Osteoblast (primary cell): Measurements from ENCODE around the gene CACNA1H. TPM values are rescaled to one million over a fixed set of nuclear protein-coding genes. Genes with fewer than 3 reads are reported as not detected.

Source experiments
- DNase-seq: peaks from one replicate; pipeline ENCODE4 v3.0.0; 2011; ENCODE audit warnings: low spot score, mixed read lengths; ENCODE audit not compliant: insufficient read length; ENCODE audit errors: missing footprints
- H2AFZ ChIP-seq: 2 replicates; pipeline ENCODE4 v1.6.0; 2011; ENCODE audit warnings: mild to moderate bottlenecking, low read length
- H3K27ac ChIP-seq: 2 replicates; pipeline ENCODE4 v1.5.1; 2011; ENCODE audit warnings: mild to moderate bottlenecking, low read depth, low read length, moderate library complexity
- H3K27me3 ChIP-seq: 2 replicates; pipeline ENCODE4 v1.6.0; 2012; ENCODE audit warnings: mild to moderate bottlenecking, control low read depth, inconsistent platforms, low read length, moderate library complexity; ENCODE audit not compliant: insufficient read depth
- H3K36me3 ChIP-seq: 2 replicates; pipeline ENCODE4 v1.5.1; 2011; ENCODE audit warnings: mild to moderate bottlenecking, low read length, control low read depth, moderate library complexity; ENCODE audit not compliant: insufficient read depth
- H3K4me1 ChIP-seq: 2 replicates; pipeline ENCODE4 v1.5.1; 2011; ENCODE audit warnings: mild to moderate bottlenecking, low read length, control low read depth, moderate library complexity; ENCODE audit not compliant: insufficient read depth
- H3K4me2 ChIP-seq: 2 replicates; pipeline ENCODE4 v1.6.0; 2011; ENCODE audit warnings: mild to moderate bottlenecking, low read length; ENCODE audit not compliant: insufficient read depth
- H3K4me3 ChIP-seq: fragments of 200-600 bp; sonication (generic); 3 replicates; pipeline ENCODE4 v1.5.1; 2012; ENCODE audit warnings: mild to moderate bottlenecking, low read length, inconsistent platforms; ENCODE audit not compliant: insufficient read depth
- H3K79me2 ChIP-seq: 2 replicates; pipeline ENCODE4 v1.6.0; 2012; ENCODE audit warnings: mild to moderate bottlenecking, low read length, control low read depth, inconsistent platforms; ENCODE audit not compliant: insufficient read depth
- H3K9me3 ChIP-seq: 2 replicates; pipeline ENCODE4 v1.5.1; 2011; ENCODE audit warnings: low read depth, low read length, control low read depth
- H4K20me1 ChIP-seq: 2 replicates; pipeline ENCODE4 v1.6.0; 2012; ENCODE audit warnings: mild to moderate bottlenecking, low read length, control low read depth; ENCODE audit not compliant: insufficient read depth
- CTCF ChIP-seq: IDR thresholded peaks from 2 replicates; pipeline ENCODE4 v1.5.1; 2011; ENCODE audit warnings: mild to moderate bottlenecking, low read depth, low read length, moderate library complexity; ENCODE audit errors: extremely low read depth
- total RNA-seq: library from RNA; depleted of rRNA; stranded (reverse); fragments of >200 nt; gene quantifications from 2 replicates; pipeline ENCODE4 v1.2.3, GENCODE V29; 2012

Gene CACNA1H
- total RNA-seq, 1 donor = under 0.01 TPM

DNA sequence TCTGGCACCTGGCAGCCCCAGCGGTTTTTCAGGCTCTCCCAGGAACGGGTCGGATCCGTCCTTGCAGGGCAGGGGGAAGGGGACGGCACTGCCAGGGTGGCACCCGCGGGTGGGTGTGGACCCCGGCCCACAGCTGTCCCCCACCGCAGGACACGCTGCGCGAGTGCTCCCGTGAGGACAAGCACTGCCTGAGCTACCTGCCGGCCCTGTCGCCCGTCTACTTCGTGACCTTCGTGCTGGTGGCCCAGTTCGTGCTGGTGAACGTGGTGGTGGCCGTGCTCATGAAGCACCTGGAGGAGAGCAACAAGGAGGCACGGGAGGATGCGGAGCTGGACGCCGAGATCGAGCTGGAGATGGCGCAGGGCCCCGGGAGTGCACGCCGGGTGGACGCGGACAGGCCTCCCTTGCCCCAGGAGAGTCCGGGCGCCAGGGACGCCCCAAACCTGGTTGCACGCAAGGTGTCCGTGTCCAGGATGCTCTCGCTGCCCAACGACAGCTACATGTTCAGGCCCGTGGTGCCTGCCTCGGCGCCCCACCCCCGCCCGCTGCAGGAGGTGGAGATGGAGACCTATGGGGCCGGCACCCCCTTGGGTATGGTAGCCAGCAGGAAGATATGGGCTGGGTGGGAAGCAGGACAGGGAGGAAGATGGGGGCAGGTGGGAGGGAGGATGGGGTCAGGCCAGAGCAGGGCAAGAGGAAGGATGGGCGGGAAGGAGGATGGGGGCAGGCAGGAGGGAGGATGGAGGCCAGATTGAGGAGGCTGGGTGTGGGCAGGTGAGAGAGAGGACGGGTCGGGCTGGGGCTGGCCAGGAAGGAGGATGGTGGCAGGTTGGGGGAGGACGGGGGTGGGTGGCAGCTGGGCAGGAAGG lies 65.4 kb downstream of the CACNA1H start:
- Histone ChIP-seq H3K27me3 (no peaks in the 10 kb centered on the region), H3K27ac (no peak overlapping the region), H3K36me3 (no peaks in the 10 kb centered on the region), H3K4me3 (no peak overlapping the region), H3K4me1 (no peaks in the 10 kb centered on the region), H3K9me3 (no peaks in the 10 kb centered on the region), H3K79me2 (no peaks in the 10 kb centered on the region), H2AFZ (no peak overlapping the region), H3K4me2 (no peak overlapping the region), H4K20me1 (no peaks in the 10 kb centered on the region)
- no peak for TF ChIP-seq CTCF
- no peak for DNase-seq

DNA sequence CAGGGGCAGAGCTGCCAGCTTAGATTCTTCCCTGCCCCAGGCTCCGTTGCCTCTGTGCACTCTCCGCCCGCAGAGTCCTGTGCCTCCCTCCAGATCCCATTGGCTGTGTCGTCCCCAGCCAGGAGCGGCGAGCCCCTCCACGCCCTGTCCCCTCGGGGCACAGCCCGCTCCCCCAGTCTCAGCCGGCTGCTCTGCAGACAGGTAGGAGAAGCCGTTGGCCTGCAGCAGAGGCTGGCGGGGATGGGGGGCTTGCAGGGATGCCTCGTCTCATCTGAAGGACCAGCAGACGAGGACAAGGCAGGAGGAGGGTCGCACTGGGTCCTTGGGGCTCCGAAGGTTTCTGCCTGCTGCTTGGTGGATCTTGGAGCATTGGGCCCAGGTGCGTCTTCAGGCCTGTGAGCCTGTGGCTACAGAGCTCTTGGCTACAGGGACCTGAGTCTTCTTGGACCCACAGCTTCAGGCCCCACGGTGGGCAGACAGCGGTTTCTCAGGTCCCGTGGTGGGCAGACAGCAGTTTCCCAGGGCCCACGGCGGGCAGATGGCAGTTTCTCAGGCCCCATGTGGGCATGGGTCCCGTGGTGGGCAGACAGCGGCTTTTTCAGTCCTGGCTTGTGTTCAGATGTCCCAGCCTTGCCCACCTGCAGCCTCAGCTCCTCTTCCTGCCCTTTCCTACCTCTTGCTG lies 66.2 kb downstream of the CACNA1H start:
- no peak for TF ChIP-seq CTCF
- no peaks in the 10 kb centered on the region for H3K27me3 ChIP-seq
- no peaks in the 10 kb centered on the region for H3K79me2 ChIP-seq
- H3K4me1 ChIP-seq = no peaks in the 10 kb centered on the region
- no peak overlapping the region for H3K4me3 ChIP-seq
- no peaks in the 10 kb centered on the region for H3K36me3 ChIP-seq
- H2AFZ ChIP-seq = no peak overlapping the region
- H3K27ac ChIP-seq = no peak overlapping the region
- no peaks in the 10 kb centered on the region for H3K9me3 ChIP-seq
- no peaks in the 10 kb centered on the region for H4K20me1 ChIP-seq
- H3K4me2 ChIP-seq = no peak overlapping the region
- DNase-seq = no peak

DNA sequence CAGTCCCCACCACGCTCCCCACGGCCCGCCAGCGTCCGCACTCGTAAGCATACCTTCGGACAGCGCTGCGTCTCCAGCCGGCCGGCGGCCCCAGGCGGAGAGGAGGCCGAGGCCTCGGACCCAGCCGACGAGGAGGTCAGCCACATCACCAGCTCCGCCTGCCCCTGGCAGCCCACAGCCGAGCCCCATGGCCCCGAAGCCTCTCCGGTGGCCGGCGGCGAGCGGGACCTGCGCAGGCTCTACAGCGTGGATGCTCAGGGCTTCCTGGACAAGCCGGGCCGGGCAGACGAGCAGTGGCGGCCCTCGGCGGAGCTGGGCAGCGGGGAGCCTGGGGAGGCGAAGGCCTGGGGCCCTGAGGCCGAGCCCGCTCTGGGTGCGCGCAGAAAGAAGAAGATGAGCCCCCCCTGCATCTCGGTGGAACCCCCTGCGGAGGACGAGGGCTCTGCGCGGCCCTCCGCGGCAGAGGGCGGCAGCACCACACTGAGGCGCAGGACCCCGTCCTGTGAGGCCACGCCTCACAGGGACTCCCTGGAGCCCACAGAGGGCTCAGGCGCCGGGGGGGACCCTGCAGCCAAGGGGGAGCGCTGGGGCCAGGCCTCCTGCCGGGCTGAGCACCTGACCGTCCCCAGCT lies 67.3 kb downstream of the CACNA1H start:
- no peak for DNase-seq
- no peaks in the 10 kb centered on the region for H4K20me1 ChIP-seq
- no peak overlapping the region for H3K4me2 ChIP-seq
- no peak overlapping the region for H3K27ac ChIP-seq
- no peaks in the 10 kb centered on the region for H3K9me3 ChIP-seq
- no peak for TF ChIP-seq CTCF
- no peaks in the 10 kb centered on the region for H3K79me2 ChIP-seq
- H3K4me3 ChIP-seq = no peak overlapping the region
- no peak overlapping the region for H2AFZ ChIP-seq
- no peaks in the 10 kb centered on the region for H3K36me3 ChIP-seq
- H3K4me1 ChIP-seq = no peaks in the 10 kb centered on the region
- no peaks in the 10 kb centered on the region for H3K27me3 ChIP-seq
